Activated T-cell treated with anti-CD3 and anti-CD28 coated beads, Interleukin-2, amount 50 U/mL, for 24 hours (primary cell): ENCODE results near the gene TAB3.

Experiments used
- DNase-seq: peaks from one replicate; pipeline ENCODE4 v3.0.0-alpha.2; 2020
- H3K27ac Mint-ChIP-seq: 2 replicates; pipeline ENCODE4 v1.8.0; 2020; ENCODE audit warnings: mild to moderate bottlenecking, mixed read lengths
- H3K27me3 Mint-ChIP-seq: 2 replicates; pipeline ENCODE4 v1.8.0; 2020; ENCODE audit warnings: mixed read lengths
- H3K36me3 Mint-ChIP-seq: 2 replicates; pipeline ENCODE4 v1.8.0; 2020; ENCODE audit warnings: low read depth, mixed read lengths
- H3K4me1 Mint-ChIP-seq: 2 replicates; pipeline ENCODE4 v1.8.0; 2020; ENCODE audit warnings: low read depth, mixed read lengths
- H3K4me3 Mint-ChIP-seq: 2 replicates; pipeline ENCODE4 v1.8.0; 2020; ENCODE audit warnings: mild to moderate bottlenecking, moderate library complexity, mixed read lengths
- H3K9me3 Mint-ChIP-seq: 2 replicates; pipeline ENCODE4 v1.8.0; 2020; ENCODE audit warnings: mixed read lengths

TAB3 gene

DNA sequence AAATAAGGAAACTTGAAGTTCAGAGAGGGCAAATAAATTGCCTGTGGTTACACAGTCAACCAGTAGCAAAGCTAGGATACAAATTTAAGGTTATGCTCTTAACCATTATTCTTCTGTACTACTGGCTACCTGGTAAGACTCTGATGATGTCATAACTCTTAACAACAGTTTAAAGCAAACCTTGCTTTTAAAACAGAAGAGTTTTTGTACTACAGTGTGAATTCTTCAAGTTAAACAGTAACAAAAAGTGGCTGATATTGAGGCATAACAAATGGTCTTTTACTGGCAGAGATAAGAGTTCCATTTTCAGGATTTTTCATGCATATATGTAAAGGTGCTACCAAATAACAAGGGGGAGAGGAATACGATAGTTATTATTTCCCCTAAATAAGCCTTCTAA, 23.4 kb downstream of the TAB3 start:
- peaks cover 4% of the 10 kb centered on the region for H3K27me3 Mint-ChIP-seq
- H3K36me3 Mint-ChIP-seq = peaks cover 28% of the 10 kb centered on the region
- no peak for DNase-seq
- H3K27ac Mint-ChIP-seq = no peak overlapping the region
- H3K9me3 Mint-ChIP-seq = no peaks in the 10 kb centered on the region
- H3K4me3 Mint-ChIP-seq = no peak overlapping the region
- H3K4me1 Mint-ChIP-seq = peaks cover 1% of the 10 kb centered on the region

DNA sequence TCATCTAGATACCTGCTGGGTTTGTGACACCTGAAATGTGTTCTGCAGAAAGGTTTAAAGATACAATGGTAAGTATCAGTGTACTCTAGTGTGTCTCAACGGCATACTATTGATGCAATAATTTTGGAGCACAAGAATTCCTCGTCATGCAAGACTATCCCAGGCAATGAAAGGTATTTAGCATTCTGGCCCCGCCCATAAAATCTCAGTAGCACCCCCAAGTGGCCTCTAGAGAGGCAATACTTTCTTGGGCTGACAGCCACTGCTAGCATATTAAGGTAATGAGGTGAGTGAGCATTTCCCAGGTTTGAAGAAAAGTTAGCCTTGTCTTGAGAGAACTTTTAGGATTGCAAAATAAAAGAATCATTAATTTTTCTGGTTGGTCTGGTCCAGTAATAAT, 24.0 kb downstream of the TAB3 start:
- Mint-ChIP-seq H3K36me3 (peaks cover 30% of the 10 kb centered on the region), H3K27me3 (peaks cover 3% of the 10 kb centered on the region), H3K4me1 (peaks cover 1% of the 10 kb centered on the region), H3K4me3 (no peak overlapping the region), H3K27ac (no peak overlapping the region), H3K9me3 (no peaks in the 10 kb centered on the region)
- DNase-seq = no peak

DNA sequence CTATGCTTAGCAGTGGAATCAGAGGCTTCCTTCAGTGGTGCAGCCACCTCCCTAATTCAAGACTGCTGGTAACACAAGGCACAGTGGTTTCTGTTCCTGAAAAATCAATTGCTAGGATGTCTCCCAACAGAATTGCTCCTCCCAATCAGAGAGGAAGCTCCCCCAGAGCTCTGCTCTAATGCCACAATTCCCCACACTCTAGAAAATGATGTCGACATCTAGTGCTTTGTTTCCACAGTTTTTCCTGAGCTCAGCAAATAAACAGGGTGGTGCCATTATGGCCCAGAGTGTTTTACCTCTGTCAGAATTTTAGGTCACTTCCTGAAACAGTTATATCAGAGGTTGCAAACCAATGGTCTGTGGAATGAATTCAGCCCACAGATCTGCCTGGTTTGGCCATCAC, 24.7 kb downstream of the TAB3 start:
- Mint-ChIP-seq H3K4me1 (peaks cover 1% of the 10 kb centered on the region), H3K36me3 (peaks cover 32% of the 10 kb centered on the region), H3K27me3 (peaks cover 3% of the 10 kb centered on the region), H3K4me3 (no peak overlapping the region), H3K27ac (no peak overlapping the region), H3K9me3 (no peaks in the 10 kb centered on the region)
- no peak for DNase-seq

DNA sequence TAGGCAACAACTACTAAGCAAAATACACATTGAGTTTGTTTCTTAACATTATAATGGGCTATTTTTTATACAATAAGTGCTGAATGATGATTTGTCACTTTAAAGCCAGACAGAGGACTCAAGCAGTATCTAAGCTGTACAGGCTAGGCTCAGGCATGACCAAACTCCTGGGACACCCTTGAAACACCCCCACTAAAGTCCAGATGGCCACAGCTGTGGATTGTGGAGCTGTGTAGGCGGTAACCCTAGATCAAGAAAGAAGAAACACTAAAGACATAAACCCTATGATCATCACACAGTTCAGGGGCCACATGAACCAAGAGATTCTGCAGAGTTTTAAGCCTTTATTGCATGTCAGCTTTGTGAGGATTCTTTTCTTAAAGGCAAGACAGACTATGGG, 25.1 kb downstream of the TAB3 start:
- no peak overlapping the region for H3K4me3 Mint-ChIP-seq
- DNase-seq = no peak
- peaks cover 34% of the 10 kb centered on the region for H3K36me3 Mint-ChIP-seq
- no peak overlapping the region for H3K27ac Mint-ChIP-seq
- peaks cover 1% of the 10 kb centered on the region for H3K4me1 Mint-ChIP-seq
- peaks cover 3% of the 10 kb centered on the region for H3K27me3 Mint-ChIP-seq
- H3K9me3 Mint-ChIP-seq = no peaks in the 10 kb centered on the region

DNA sequence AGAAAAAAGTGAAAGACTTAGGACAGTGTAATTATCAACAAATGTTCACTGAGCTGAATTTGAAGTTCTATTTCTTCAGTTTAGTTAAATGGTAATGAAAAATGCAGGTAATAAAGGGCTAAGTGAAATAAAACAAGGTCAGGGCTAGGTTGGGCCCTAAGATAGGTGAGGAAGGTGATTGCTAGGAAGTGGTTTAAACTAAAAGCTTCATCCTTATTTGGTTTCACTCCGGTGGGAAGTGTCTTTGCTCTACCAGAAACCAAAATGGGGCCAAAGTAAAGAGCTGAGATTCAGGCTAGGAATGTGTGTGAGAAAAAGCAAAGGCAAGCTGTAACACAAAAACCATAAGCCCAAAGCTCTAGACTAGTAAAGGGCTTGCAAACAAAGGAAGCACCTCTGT, 31.0 kb downstream of the TAB3 start:
- H3K27me3 Mint-ChIP-seq = peaks cover 10% of the 10 kb centered on the region
- DNase-seq = no peak
- H3K4me1 Mint-ChIP-seq = peaks cover 1% of the 10 kb centered on the region
- H3K36me3 Mint-ChIP-seq = peaks cover 53% of the 10 kb centered on the region
- no peaks in the 10 kb centered on the region for H3K9me3 Mint-ChIP-seq
- no peak overlapping the region for H3K27ac Mint-ChIP-seq
- no peak overlapping the region for H3K4me3 Mint-ChIP-seq

DNA sequence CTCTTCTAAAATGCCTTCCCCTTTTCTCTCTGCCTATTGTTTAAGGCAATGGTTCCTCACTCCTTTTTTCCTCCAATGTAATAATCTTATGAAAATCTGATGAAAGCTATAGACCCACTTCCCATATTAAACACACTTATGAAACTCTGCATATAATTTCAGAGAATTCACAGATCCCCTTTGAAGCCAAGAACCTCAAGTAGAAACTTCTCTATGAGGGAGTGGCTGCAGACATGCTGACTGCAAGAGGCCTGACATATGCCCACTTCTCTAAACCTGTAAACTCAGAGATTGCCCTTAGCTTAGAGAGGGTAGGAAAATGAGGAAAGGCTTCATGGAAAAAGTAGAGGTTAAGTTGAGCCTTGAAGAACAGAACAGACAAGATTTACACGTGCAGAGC, 37.6 kb downstream of the TAB3 start:
- no peaks in the 10 kb centered on the region for H3K4me1 Mint-ChIP-seq
- H3K27me3 Mint-ChIP-seq = peaks cover 17% of the 10 kb centered on the region
- no peak overlapping the region for H3K27ac Mint-ChIP-seq
- peaks cover 38% of the 10 kb centered on the region for H3K36me3 Mint-ChIP-seq
- no peaks in the 10 kb centered on the region for H3K9me3 Mint-ChIP-seq
- H3K4me3 Mint-ChIP-seq = no peak overlapping the region
- DNase-seq = no peak

DNA sequence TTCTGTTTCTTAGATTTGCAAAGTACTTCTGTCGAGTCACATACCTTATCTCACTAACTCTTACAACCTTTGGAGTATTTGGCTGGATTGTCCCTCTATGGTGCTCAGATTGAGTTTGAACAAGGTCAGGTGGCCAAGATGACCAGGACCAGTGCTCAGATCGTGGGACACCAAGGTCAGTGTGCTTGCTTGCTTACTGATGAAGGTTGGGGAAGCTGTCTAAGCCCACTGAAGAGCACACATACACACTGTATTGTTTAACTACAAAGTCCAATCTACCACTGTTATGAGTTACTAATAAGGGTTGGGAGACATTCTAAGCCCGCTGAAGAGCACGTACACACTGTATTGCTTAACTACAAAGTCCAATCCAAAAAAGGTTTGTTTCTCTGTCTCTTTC, 53.7 kb downstream of the TAB3 start:
- H3K4me1 Mint-ChIP-seq = peaks cover 20% of the 10 kb centered on the region
- no peak overlapping the region for H3K27ac Mint-ChIP-seq
- H3K4me3 Mint-ChIP-seq = no peak overlapping the region
- DNase-seq = no peak
- no peaks in the 10 kb centered on the region for H3K9me3 Mint-ChIP-seq
- no peaks in the 10 kb centered on the region for H3K27me3 Mint-ChIP-seq
- peaks cover 48% of the 10 kb centered on the region for H3K36me3 Mint-ChIP-seq

DNA sequence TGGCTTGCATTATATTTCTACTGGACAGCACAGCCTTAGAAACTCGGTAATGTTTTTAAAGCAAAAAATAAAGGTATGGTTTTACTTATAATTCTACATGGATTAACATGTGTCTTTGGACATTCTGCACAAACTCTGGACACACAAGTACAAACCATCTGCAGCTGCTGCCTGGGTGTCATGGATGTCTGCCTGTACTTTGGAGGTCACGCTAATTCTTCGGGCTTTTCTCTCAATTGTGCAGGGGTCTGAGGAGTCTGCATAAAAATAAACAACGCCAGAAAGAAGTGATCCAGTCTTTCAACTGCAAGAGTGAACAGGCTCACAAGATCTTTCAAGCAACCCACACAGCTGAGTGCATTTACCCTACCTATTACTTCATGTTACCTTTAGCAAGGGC, 55.2 kb downstream of the TAB3 start:
- Mint-ChIP-seq H3K36me3 (peaks cover 44% of the 10 kb centered on the region), H3K4me3 (no peak overlapping the region), H3K27ac (no peak overlapping the region)

DNA sequence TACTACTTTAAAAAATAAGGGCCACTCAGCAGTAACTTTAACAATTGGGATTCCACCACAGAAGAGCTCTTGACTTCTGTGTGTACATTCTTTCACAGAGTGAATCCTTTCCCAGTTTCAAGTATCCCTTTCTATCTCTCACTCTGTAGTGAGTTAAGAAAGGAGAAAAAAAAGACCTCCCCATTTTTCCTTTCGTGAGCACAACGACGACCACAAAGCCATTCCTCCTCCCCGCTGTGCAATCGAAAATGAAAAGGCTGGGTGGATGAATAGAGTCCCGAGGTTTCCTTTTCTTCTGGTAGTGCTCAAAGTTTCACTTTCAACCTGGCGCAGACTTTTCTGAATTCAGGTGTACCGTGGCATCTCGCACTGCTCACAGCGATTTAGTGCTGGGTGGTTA, 58.0 kb downstream of the TAB3 start:
- H3K27ac Mint-ChIP-seq = peak overlapping the region; percentile 63
- H3K9me3 Mint-ChIP-seq = no peaks in the 10 kb centered on the region
- H3K27me3 Mint-ChIP-seq = peaks cover 10% of the 10 kb centered on the region
- peaks cover 40% of the 10 kb centered on the region for H3K4me1 Mint-ChIP-seq
- no peak overlapping the region for H3K4me3 Mint-ChIP-seq
- peak; percentile 47 for DNase-seq
- H3K36me3 Mint-ChIP-seq = peaks cover 26% of the 10 kb centered on the region

More for the DNA sequence above, 55.2 kb downstream of the TAB3 start:
- H3K4me1 Mint-ChIP-seq = peaks cover 34% of the 10 kb centered on the region
- H3K27me3 Mint-ChIP-seq = peaks cover 3% of the 10 kb centered on the region
- no peaks in the 10 kb centered on the region for H3K9me3 Mint-ChIP-seq
- no peak for DNase-seq

DNA sequence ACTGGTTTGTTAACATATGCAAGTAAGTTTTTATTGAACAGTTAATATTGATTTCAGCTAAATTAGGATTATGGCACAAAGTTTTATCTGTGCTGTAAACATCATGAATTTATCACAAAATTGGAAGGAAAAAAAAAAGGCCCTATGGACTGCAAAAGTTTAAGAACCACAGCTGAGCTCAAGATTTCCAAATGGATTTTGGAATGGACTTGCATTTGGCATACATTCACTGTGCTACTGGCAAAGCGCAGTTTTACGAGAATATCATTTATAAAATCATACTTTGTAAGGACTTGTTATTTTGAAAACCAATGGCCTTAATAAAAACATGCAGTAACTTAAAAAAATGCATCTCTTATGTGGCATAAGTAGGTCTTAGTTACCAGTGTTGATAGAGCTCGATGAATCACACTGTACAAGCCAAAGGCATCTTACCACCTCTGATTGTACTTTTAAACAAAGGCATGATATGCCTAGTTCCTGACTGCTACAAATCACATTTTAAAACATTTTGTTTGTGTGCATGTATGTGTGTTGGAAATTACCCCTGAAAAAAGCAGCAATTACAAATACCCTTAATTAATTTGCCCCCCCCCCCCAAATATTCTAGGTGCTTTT, 58.6 kb downstream of the TAB3 start:
- Mint-ChIP-seq H3K36me3 (peaks cover 24% of the 10 kb centered on the region), H3K27ac (no peak overlapping the region), H3K27me3 (peaks cover 12% of the 10 kb centered on the region), H3K4me3 (no peak overlapping the region), H3K4me1 (peaks cover 44% of the 10 kb centered on the region), H3K9me3 (no peaks in the 10 kb centered on the region)
- DNase-seq = no peak

DNA sequence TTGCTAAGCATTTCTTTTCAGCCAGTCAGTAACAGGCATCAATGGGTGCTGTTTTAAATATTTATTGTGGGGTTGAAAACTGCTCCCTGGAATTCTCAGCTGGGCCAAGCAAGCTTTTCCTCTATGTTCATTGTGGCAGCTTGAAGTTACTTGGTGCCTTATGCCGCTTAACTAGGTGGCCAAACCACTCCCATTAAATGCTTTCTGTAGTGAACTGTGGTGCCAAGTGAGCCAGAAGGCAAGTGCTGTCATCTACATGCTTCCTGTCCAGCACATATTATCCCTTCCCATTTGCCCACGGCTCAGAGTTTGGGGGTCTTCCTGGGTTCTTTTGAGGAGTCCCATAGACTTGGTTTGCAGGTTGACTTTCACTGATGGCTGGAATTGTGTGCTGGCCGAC, 64.8 kb downstream of the TAB3 start:
- H3K36me3 Mint-ChIP-seq = no peaks in the 10 kb centered on the region
- no peaks in the 10 kb centered on the region for H3K9me3 Mint-ChIP-seq
- no peak overlapping the region for H3K27ac Mint-ChIP-seq
- H3K27me3 Mint-ChIP-seq = peaks cover 35% of the 10 kb centered on the region
- no peak for DNase-seq
- H3K4me1 Mint-ChIP-seq = peaks cover 26% of the 10 kb centered on the region
- H3K4me3 Mint-ChIP-seq = no peak overlapping the region

DNA sequence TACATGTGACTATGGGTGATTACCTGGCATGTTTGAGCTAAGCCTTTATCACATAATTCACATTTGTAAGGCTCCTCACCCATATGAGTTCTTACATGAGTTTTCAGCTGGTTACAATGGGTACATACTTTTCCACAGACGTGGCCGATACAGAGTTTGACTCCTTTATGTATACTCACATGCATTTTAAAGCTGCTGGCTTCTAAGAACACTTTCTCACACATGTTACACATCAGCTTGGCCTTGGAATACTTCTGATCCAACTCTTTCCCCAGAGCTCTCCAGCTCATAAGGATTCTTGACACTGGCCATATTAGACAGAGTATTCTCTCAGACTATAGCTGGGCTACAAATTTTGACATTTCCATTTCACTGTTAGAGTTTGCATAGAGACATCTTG, 66.3 kb downstream of the TAB3 start:
- H3K4me1 Mint-ChIP-seq = peaks cover 22% of the 10 kb centered on the region
- H3K9me3 Mint-ChIP-seq = no peaks in the 10 kb centered on the region
- peaks cover 44% of the 10 kb centered on the region for H3K27me3 Mint-ChIP-seq
- H3K27ac Mint-ChIP-seq = no peak overlapping the region
- no peaks in the 10 kb centered on the region for H3K36me3 Mint-ChIP-seq
- no peak for DNase-seq
- no peak overlapping the region for H3K4me3 Mint-ChIP-seq

DNA sequence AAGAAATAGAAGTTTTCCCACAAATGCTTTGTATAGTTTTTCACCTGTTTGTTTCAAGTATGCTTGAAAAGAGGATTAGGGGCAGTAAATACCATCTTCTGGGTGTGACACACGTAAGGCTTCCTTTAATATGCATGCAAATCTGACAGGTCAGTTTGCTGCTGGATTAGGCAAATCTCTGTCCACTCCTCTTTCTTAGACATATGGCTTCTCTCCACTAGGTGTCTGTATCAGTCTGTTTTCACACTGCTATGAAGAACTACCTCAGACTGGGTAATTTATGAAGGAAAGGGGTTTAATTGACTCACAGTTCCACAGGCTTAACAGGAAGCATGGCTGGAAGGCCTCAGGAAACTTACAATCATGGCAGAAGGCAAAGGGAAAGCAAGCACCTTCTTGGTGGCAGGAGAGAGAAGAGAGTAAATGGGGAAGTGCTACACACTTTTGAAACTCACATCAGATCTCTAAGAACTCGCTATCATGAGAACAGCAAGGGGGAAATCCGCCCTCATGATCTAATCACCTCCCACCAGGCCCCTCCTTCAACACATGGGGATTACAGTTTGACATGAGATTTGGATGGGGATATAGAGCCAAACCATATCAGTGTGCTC, 66.9 kb downstream of the TAB3 start:
- no peak overlapping the region for H3K4me3 Mint-ChIP-seq
- no peaks in the 10 kb centered on the region for H3K9me3 Mint-ChIP-seq
- no peak for DNase-seq
- H3K27me3 Mint-ChIP-seq = peaks cover 40% of the 10 kb centered on the region
- H3K4me1 Mint-ChIP-seq = peaks cover 20% of the 10 kb centered on the region
- H3K27ac Mint-ChIP-seq = no peak overlapping the region
- no peaks in the 10 kb centered on the region for H3K36me3 Mint-ChIP-seq

DNA sequence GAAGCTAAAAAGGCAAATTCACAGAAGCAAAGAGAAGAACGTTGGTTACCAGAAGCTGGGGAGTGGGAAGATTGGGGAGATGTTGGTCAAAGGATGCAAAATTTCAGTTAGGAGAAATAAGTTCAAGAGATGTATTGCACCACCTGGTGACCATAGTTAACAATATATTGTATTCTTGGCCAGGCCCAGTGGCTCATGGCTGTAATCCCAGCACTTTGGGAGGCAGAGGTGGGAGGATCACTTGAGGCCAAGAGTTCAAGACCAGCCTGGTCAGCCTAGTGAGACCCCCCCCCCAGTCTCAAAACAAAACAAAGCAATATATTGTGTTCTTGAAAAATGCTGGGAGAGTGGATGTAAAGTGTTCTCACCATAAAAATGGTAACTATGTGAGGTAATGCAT, 67.9 kb downstream of the TAB3 start:
- H3K4me3 Mint-ChIP-seq = no peak overlapping the region
- no peaks in the 10 kb centered on the region for H3K9me3 Mint-ChIP-seq
- H3K27ac Mint-ChIP-seq = no peak overlapping the region
- DNase-seq = no peak
- peaks cover 37% of the 10 kb centered on the region for H3K27me3 Mint-ChIP-seq
- peaks cover 16% of the 10 kb centered on the region for H3K4me1 Mint-ChIP-seq
- H3K36me3 Mint-ChIP-seq = no peaks in the 10 kb centered on the region

DNA sequence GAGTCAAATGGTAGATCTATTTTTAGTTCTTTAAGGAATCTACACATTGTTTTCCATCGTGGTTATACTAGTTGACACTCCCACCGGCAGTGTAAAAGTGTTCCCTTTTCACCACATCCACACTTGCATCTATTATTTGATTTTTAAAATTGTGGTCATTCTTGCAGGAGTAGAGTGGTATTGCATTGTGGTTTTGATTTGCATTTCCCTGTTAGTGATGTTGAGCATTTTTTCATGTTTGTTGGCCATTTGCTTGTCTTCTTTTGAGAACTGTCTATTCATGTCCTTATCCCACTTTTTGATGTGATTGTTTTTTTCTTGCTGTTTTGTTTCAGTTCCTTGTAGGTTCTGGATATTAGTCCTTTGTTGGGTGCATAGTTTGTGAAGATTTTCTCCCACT, 70.0 kb downstream of the TAB3 start:
- Mint-ChIP-seq H3K4me3 (no peak overlapping the region), H3K9me3 (no peaks in the 10 kb centered on the region), H3K4me1 (peaks cover 4% of the 10 kb centered on the region), H3K36me3 (no peaks in the 10 kb centered on the region), H3K27ac (no peak overlapping the region), H3K27me3 (peaks cover 28% of the 10 kb centered on the region)
- DNase-seq = no peak

DNA sequence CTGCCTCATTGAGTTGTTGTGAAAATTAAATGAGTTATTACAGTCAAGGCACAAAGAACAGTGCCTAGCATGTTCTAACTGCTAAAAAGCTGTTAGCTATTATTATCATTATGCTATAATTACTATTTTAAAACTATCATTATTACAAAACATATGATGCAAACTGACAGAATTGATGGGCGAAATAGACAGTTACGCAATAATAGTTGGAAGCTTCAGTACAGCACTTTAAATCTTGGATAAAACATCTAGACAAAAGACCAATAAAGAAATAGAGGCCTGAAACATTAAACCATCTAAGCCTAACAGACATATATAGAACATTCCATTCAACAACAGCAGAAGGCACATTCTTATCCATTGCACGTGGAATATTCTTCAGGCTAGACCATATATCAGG, 73.0 kb downstream of the TAB3 start:
- Mint-ChIP-seq H3K4me1 (no peaks in the 10 kb centered on the region), H3K36me3 (no peaks in the 10 kb centered on the region), H3K4me3 (no peak overlapping the region), H3K9me3 (no peaks in the 10 kb centered on the region), H3K27me3 (peaks cover 16% of the 10 kb centered on the region), H3K27ac (no peak overlapping the region)
- no peak for DNase-seq
